Activated CD8-positive, alpha-beta T cell treated with anti-CD3 and anti-CD28 coated beads for 36 hours (primary cell): Measurements from ENCODE around the gene GRM2. TPM values are rescaled to one million over a fixed set of nuclear protein-coding genes. Genes with fewer than 3 reads are reported as not detected.

Experiments used
- ATAC-seq: fragments of 200-7000 bp; cut with Tn5 transposase; one replicate; pipeline ENCODE4 v1.10.0; 2021; ENCODE audit warnings: mild to moderate bottlenecking, moderate library complexity
- CTCF ChIA-PET: fragments of 350-600 bp; sonication (Branson Sonifier 250); formaldehyde crosslinking; loops from one replicate; lab custom pipeline; 2021; ENCODE audit warnings: antibody characterized with exemption; lab: Charles Lee
- POLR2A ChIA-PET: fragments of 350-600 bp; sonication (Branson Sonifier 250); formaldehyde crosslinking; loops from one replicate; lab custom pipeline; 2021; ENCODE audit warnings: antibody characterized with exemption; lab: Charles Lee
- DNase-seq: peaks from one replicate; pipeline ENCODE4 v3.0.0-alpha.2; 2020
- H3K27ac Mint-ChIP-seq: one replicate; pipeline ENCODE4 v1.8.0; 2021; ENCODE audit warnings: mild to moderate bottlenecking, mixed read lengths
- H3K27me3 Mint-ChIP-seq: one replicate; pipeline ENCODE4 v1.8.0; 2021; ENCODE audit warnings: mixed read lengths
- H3K36me3 Mint-ChIP-seq: one replicate; pipeline ENCODE4 v1.8.0; 2021; ENCODE audit warnings: low read depth, mixed read lengths
- H3K4me1 Mint-ChIP-seq: one replicate; pipeline ENCODE4 v1.8.0; 2021; ENCODE audit warnings: low read depth, mixed read lengths
- H3K4me3 Mint-ChIP-seq: one replicate; pipeline ENCODE4 v1.8.0; 2021; ENCODE audit warnings: mild to moderate bottlenecking, moderate library complexity, mixed read lengths
- H3K9me3 Mint-ChIP-seq: one replicate; pipeline ENCODE4 v1.8.0; 2021; ENCODE audit warnings: mixed read lengths
- intact Hi-C: fragments of 100-400 bp; cut with micrococcal nuclease; formaldehyde crosslinking; loops from one replicate; pipeline ENCODE4 v1.10.0; 2022
- total RNA-seq, 2 experiments: library from RNA; stranded (reverse); gene quantifications; one replicate each; pipeline ENCODE4 v1.2.3, GENCODE V29; 2021
- TF ChIP-seq, protein P1 (sequence below): fragments of 200-600 bp; IDR thresholded peaks from one replicate; pipeline ENCODE4 v1.8.0; 2022; ENCODE audit warnings: antibody characterized with exemption, mild to moderate bottlenecking

Gene GRM2
- total RNA-seq, 2 experiments from 2014 or later, result 0.20 to 0.22 TPM

GRCh38 chr3:51712511-51712931 lies 5.7 kb downstream of the GRM2 start:
- Mint-ChIP-seq H3K27me3 (peaks cover 1% of the 10 kb centered on the region), H3K4me1 (peaks cover 2% of the 10 kb centered on the region), H3K36me3 (peaks cover 2% of the 10 kb centered on the region), H3K27ac (no peak overlapping the region), H3K9me3 (no peaks in the 10 kb centered on the region), H3K4me3 (no peak overlapping the region)
- TF ChIP-seq, protein P1, sequence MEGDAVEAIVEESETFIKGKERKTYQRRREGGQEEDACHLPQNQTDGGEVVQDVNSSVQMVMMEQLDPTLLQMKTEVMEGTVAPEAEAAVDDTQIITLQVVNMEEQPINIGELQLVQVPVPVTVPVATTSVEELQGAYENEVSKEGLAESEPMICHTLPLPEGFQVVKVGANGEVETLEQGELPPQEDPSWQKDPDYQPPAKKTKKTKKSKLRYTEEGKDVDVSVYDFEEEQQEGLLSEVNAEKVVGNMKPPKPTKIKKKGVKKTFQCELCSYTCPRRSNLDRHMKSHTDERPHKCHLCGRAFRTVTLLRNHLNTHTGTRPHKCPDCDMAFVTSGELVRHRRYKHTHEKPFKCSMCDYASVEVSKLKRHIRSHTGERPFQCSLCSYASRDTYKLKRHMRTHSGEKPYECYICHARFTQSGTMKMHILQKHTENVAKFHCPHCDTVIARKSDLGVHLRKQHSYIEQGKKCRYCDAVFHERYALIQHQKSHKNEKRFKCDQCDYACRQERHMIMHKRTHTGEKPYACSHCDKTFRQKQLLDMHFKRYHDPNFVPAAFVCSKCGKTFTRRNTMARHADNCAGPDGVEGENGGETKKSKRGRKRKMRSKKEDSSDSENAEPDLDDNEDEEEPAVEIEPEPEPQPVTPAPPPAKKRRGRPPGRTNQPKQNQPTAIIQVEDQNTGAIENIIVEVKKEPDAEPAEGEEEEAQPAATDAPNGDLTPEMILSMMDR, result no peak
- ATAC-seq (no peak), DNase-seq (no peak)
- CTCF ChIA-PET, result no interaction called here
- intact Hi-C loops, result no loop called here
- POLR2A ChIA-PET, result no interaction called here

- Mint-ChIP-seq H3K27me3 (peaks cover 1% of the 10 kb centered on the region), H3K4me1 (peaks cover 2% of the 10 kb centered on the region), H3K9me3 (no peaks in the 10 kb centered on the region), H3K27ac (no peak overlapping the region), H3K36me3 (peaks cover 2% of the 10 kb centered on the region), H3K4me3 (no peak overlapping the region)
- POLR2A ChIA-PET, result no interaction called here
- ATAC-seq (no peak), DNase-seq (no peak)
- intact Hi-C loops, result no loop called here
- CTCF ChIA-PET, result no interaction called here
- TF ChIP-seq, protein P1, result no peak
These were observed 6.1 kb downstream of the GRM2 start for GRCh38 chr3:51712963-51713362.

GRCh38 chr3:51715231-51715976 lies 8.5 kb downstream of the GRM2 start:
- Mint-ChIP-seq H3K9me3 (no peaks in the 10 kb centered on the region), H3K27me3 (no peaks in the 10 kb centered on the region), H3K4me3 (no peak overlapping the region), H3K4me1 (peaks cover 16% of the 10 kb centered on the region), H3K27ac (no peak overlapping the region), H3K36me3 (no peaks in the 10 kb centered on the region)
- no peak for DNase-seq
- intact Hi-C loops, result no loop called here
- no peak for ATAC-seq
- TF ChIP-seq, protein P1, result no peak
- ChIA-PET POLR2A (no interaction called here), CTCF (interaction anchor here (0.9 to 6.7 kb wide), 3 partner anchors 33 to 105 kb away, joined by 3 to 84 read pairs (median 3); no protein-coding TSS in a partner anchor)

DNA sequence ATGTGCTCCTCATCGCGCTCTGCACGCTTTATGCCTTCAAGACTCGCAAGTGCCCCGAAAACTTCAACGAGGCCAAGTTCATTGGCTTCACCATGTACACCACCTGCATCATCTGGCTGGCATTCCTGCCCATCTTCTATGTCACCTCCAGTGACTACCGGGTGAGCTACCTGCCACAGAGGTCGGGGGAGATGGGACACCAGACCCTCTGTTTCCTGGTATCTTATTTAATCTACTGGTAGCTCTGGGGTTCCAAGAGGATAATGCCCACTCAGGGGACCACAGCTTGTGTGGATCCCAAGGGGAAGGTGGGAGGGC lies 9.1 kb downstream of the GRM2 start:
- H3K27me3 Mint-ChIP-seq, result no peaks in the 10 kb centered on the region
- no peak for ATAC-seq
- no peaks in the 10 kb centered on the region for H3K36me3 Mint-ChIP-seq
- intact Hi-C loops, result no loop called here
- DNase-seq, result no peak
- ChIA-PET POLR2A (no interaction called here), CTCF (interaction anchor here (0.9 to 6.7 kb wide), 4 partner anchors 14 to 104 kb away, joined by 3 to 84 read pairs (median 22); no protein-coding TSS in a partner anchor)
- no peaks in the 10 kb centered on the region for H3K9me3 Mint-ChIP-seq
- peaks cover 22% of the 10 kb centered on the region for H3K4me1 Mint-ChIP-seq
- H3K27ac Mint-ChIP-seq, result no peak overlapping the region
- no peak overlapping the region for H3K4me3 Mint-ChIP-seq
- TF ChIP-seq, protein P1, result no peak

DNA sequence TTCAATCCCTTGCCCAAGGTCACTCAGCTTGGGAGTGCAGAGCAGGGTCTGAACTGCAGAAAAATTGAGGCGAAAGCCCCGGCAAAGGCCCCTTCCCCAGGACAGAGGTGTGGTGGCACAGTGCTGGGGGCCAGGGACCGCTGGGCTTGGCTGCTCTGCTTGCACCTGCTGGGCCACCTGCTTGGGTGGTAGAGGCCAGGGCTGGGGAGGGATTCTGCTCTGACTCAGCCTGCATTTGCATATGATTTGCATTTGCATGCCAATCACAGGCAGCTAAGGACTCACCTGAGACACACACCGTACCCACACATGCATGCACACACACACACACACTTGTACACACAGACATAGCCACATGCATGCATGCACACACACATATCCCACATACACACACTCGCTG lies 9.9 kb downstream of the GRM2 start:
- H3K4me3 Mint-ChIP-seq, result no peak overlapping the region
- ATAC-seq, result no peak
- no peak overlapping the region for H3K27ac Mint-ChIP-seq
- ChIA-PET POLR2A (no interaction called here), CTCF (interaction anchor here (1.5 to 6.7 kb wide), 3 partner anchors 13 to 103 kb away, joined by 3 to 84 read pairs (median 41); no protein-coding TSS in a partner anchor)
- no peaks in the 10 kb centered on the region for H3K27me3 Mint-ChIP-seq
- DNase-seq, result no peak
- H3K36me3 Mint-ChIP-seq, result no peaks in the 10 kb centered on the region
- H3K9me3 Mint-ChIP-seq, result no peaks in the 10 kb centered on the region
- TF ChIP-seq, protein P1, result no peak
- peaks cover 30% of the 10 kb centered on the region for H3K4me1 Mint-ChIP-seq
- intact Hi-C loops, result no loop called here
